HG03378 (cell line): ENCODE data around the gene CATSPERD.
"Not testable (repeated sequence)": the region's sequence is repeated elsewhere in the genome, so short reads cannot be mapped to it uniquely, and the experiment has no call there.

ENCODE experiments used
- ATAC-seq: cut with Tn5 transposase; IDR thresholded peaks from one replicate; pipeline ENCODE4 v1.9.1; 2021; ENCODE audit warnings: mild to moderate bottlenecking, moderate library complexity; ENCODE audit not compliant: unreplicated experiment

CATSPERD gene

DNA sequence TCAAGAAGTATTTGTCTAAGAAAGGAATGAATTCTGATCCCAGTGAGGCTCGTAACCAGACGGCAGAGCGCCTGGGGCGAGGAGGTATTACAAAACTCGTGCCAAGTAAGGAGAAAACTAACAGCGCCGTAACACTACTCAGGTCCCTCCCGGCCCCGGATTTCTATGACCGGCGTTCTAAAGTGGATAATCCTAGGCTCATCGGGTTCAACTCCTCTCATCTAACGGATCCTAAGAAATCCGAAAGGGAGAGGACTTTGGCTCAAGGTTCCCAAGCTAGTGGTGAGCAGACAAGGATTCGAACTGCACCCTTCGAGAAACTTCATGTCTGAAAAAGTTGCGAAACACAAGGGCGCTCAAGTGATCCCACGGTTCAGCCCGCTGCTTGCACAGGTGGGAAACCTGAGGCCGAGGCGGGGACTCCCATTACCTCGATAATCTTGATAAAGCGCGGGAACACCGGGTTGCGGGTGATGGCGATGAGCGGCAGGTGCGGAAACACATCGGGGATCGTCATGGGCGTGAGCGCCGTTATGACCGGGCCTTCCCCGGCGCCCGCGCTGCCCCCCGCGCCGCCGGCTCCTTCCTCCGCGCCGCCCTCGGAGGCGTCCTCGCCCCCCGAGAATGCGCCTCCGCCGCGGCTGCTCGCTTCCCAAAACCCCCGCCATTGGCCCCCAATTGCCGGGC lies 1.0 kb upstream of the CATSPERD start:
- ATAC-seq: no peak

DNA sequence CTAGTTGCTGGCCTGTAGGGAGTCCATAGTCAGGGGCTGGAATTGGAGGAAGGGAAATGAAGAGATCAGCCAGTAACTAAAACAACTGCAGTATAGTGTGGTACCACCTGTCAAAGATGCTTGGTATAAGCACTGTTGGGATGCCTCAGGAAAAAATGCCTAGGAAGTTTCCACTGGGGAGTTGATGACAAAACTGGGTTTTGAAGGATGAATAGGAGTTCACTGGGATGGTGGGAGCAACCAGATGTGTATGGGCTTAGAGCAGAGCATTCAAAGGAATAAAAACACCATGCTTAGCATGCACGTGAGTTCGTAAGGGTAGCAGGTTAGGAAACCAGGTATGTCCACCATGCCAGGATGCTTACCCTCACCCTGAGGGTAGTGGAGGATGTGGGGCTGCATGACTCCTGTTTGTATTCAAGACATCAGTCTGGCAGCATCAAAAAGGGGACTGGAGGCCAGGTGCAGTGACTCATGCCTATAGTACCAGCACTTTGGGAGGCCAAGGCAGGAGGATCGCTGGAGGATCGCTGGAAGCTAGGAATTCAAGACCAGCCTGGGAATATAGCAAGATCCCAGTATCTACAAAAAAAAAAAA lies 7.1 kb downstream of the CATSPERD start:
- ATAC-seq: no peak

DNA sequence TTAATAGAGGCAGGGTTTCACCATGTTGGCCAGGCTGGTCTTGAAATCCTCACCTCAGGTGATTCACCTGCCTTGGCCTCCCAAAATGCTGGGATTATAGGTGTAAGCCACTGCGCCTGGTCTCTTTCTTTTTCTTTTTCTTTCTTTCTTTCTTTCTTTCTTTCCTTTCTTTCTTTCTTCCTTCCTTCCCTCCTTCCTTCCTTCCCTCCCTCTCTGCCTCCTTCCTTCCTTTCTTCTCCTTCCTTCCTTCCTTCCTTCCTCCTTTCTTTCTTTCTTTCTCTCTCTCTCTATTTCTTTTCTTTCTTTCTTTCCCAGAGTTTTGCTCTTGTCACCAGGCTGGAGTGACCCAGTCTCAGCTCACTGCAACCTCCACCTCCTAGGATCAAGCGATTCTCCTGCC lies 12.7 kb downstream of the CATSPERD start:
- ATAC-seq: not testable (repeated sequence)

DNA sequence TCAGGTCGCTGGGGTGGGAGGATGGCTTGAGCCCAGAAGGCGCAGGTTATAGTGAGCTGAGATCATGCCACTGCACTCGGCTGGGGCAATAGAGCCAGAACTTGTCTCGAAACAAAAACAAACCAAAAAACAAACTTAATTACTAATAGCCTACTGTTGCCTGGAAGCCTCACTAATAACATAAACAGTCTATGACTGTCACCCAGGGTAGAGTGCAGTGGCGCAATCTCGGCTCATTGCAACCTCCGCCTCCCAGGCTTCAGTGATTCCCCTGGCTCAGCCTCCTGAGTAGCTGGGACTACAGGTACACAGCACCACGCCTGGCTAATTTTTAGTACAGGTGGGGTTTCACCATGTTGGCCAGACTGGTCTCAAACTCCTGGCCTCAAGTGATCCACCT lies 18.0 kb downstream of the CATSPERD start:
- no peak for ATAC-seq

DNA sequence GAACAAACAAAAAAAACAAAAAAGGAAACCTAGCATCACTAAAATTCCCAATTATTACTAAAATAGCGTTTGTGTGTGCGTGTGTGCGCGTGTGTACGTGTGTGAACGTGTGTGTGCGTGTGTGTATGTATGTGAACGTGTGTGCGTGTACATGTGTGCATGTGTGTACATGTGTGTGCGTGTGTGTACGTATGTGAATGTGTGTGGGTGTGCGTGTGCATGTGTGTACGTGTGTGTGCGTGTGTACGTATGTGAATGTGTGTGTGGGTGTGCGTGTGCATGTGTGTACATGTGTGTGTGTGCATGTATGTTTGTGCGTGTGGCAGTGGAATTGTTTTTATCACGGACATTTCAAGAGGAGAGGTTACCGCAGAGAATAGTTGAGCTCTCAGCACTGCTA lies 21.6 kb downstream of the CATSPERD start:
- ATAC-seq: no peak

DNA sequence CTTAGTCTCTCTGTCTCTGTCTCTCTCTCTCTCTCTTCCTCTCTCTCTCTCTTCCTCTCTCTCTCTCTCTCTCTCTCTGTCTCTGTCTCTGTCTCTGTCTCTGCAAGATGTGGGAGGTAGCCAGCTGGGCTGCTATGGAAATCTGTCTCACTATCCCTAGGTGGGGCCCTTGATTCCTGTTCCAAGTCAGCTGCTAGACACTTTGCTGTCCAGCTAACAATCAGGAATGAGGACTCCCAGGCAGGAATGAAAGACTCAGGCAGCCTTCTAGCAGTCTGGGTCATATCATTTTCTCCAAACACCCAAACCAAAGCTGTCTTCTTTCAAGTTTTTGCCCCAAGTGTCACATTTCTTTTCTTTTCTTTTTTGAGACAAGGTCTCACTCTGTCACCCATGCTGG lies 23.2 kb downstream of the CATSPERD start:
- ATAC-seq: no peak

DNA sequence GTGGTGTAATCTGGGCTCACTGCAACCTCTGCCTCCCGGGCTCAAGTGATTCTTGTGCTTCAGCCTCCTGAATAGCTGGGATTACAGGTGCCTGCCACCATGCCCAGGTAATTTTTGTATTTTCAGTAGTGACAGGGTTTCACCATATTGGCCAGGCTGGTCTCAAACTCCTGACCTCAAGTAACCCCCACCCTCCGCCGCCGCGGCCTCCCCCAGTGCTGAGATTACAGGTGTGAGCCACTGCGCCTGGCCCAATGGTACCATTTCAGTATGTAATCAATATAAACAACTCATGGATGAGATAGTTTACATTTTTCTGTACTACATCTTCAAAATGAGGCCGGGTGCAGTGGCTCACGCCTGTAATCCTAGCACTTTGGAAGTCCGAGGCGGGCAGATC lies 24.6 kb downstream of the CATSPERD start:
- not testable (repeated sequence) for ATAC-seq

DNA sequence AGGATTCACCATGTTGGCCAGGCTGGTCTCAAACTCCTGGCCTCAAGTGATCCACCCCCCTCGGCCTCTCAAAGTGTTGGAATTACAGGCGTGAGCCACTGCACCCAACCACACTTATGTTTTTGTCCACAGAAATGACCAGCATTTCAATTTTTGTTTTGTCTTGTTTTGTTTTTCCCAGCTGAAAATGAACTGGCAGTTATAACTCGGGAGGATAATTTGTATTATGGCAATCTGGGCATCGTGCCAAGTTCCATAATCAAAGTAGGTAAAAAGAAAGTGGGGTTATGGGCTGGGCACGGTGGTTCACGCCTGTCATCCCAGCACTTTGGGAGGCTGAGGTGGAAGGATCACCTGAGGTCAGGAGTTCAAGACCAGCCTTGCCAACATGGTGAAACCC lies 28.5 kb downstream of the CATSPERD start:
- ATAC-seq: not testable (repeated sequence)

DNA sequence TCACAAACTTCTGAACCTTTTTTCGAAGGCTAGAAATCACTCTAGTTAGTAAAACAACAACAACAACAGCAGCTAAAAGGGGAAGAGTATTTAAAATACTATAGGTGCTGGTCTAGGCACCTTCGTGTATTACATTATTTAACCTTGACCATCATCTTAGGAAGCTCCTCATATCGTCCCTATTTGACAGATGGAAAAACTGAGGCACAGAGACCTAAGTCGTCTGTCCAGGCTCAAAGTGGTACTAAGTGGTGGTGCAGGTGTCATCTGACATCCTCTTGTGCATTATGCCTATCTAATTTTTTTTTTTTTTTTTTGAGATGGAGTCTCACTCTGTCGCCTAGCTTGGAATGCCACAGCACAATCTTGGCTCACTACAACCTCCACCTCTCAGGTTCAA lies 29.1 kb downstream of the CATSPERD start:
- ATAC-seq: no peak

DNA sequence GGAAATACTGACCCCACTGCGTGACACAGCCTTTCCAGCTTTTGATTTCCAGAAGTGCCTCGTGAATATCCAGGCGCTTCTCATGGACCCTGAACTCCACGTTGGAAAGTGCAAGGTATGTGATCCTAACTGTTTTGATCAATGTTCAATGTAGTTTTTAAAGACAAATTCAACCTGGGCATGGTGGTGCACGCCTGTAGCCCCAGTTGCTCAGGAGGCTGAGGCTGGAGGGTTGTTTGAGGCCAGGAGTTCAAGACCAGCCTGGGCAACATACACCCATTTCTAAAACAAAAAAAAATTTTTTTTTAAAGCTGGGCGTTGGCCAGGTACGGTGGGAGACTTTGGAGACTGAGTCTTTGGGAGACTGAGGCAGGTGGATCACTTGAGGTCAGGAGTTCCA lies 31.3 kb downstream of the CATSPERD start:
- ATAC-seq: no peak

DNA sequence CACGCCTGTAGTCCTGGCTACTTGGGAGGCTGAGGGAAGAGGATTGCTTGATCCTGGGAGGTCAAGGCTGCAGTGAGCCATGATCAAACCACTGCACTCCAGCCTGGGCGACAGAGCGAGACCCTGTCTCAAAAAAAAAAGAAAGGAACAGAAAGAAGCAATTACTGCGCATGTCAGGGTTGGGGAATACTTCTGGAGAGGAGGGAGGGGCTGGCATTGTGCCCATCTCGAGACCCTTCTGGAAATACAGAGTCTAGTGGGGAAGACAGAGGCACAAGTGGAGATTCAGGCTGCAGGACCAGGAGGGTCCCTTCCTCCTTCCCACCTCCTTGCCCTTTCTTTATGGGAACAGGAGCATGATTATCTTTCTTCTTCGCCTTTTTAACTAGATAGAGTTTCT lies 33.3 kb downstream of the CATSPERD start:
- no peak for ATAC-seq

DNA sequence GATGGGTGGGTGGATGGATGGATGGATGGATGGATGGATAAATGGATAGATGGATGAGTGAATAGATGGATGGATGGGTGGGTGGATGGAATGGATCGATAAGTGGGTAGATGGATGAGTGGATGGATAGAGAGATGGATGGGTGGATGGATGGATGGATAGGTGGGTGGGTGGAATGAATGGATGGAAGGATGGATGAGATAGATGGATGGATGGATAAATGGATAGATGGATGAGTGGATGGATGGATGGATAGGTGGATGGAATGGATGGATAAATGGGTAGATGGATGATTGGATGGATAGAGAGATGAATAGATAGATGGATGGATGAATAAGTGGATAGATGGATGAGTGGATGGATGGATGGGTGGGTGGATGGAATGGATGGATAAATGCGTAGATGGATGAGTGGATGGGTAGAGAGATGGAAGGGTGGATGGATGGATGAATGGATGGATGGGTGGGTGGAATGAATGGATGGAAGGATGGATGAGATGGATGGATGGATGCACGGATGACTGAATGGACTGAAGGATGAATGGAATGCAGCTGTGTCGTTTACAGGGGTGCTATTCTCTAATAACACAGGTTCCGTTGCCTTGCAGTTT lies 42.3 kb downstream of the CATSPERD start:
- no peak for ATAC-seq

DNA sequence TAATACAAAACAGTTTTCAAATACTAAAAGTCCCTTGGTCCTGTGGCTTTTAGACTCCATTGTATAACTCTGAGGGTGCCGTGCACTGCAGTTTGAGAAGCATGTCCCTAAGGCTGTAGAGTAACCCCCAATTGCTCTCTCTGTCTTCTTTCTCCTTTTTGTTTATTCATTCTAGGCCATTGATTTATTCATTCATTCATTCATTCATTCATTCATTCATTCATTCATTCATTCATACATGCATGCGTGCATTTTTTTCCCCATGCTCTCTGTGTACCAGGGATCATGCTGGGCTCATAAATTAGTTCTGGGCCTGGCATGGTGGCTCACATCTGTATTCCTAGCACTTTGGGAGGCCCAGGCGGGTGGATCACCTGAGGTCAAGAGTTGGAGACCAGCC lies 44.8 kb downstream of the CATSPERD start:
- ATAC-seq: no peak

DNA sequence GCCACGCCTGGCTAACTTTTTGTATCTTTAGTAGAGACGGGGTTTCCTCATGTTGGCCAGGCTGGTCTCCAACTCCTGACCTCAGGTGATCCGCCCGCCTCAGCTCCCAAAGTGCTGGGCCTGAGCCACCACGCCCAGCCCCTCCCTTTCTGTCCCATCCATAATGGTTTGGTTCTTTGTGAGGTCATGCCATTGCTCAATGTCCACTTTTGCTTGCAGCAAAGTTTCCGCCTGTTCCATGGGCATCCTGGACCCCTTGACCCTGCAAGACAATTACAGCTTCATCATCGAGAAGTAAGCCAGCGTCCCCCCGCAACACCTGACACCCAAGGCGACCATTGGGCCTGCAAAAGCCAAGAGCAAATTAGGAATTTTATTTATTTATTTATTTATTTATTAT lies 47.5 kb downstream of the CATSPERD start:
- no peak for ATAC-seq

DNA sequence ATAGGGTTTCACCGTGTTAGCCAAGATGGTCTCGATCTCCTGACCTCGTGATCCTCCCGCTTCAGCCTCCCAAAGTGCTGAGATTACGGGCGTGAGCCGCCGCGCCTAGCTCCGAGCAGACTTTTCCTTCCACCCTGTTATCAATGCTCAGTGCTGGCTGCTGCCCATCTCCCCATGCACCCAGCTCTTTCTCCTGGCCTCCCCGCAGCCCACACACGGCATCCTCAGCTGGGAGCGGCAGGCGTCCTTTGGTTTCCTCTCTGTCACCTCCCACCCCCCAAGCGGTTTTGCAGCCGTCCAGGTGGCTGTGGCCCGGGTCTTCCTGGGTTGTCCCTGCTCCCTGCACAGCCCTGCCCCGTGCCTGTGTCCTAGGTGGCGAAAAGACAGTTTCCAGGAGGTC lies 52.0 kb downstream of the CATSPERD start:
- no peak for ATAC-seq

DNA sequence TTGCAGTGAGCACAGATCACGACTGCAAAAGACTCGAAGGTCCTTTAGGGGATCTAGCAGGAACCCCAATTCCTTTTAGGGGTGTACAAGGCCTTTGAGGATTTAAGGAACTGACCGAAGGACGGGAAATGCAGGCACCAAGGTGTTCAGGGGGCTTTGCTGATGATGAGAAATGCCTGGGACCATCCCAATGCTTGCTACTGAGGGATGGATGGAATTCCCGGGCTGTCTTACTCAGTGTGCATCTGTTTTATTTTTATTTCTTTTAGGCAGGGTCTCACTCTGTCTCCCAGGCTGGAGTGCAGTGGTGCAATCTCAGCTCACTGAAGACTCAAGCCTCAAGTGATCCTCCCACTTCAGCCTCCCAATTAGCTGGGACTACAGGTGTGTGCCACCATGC lies 52.8 kb downstream of the CATSPERD start:
- no peak for ATAC-seq

DNA sequence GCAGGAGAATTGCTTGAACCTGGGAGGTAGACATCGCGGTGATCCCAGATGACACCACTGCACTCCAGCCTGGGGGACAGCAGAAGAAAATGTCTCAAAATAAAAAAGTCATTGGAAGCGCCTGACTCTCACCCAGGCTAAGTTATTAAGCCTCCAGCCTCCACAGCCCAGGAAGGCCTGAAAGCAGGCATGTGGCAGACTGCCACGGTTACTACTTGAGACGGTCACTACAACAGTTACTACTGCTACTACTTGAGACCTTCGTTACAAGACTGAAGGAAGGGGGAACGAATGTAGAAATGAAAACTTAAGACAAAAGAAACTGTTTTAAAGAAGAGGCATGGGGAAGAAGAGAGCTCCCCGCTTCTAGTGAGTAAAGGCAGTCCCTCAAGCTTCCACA lies 54.5 kb downstream of the CATSPERD start:
- ATAC-seq: no peak

DNA sequence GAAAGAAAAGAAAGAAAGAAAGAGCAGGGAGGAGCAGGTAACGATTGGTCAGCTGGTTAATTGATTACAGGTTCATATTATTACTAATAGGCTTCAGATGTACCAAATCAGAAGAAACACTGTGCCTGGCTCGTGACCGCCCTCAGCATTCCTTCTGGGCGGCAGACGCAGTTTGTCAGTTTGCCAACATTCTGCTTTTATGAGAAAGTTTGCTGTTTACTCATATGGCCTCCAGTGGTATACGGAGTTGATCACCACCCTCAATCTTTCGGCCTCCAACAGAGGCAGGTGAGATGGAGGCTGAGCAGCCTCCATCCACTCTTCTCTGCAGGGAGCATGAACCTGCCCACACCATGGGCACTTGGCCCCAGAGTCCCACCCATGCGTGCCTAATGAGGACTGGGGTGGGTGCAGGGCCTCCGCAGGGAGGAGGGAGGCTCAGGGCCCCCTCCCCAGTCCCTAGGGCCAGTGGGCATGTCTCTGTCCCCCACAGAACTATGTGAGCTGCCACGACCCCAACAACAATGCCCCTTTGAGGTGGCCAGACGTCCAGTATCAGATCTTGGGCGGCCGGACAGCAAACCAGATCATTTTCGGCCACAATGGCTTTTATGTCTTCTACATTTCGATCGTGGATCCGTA lies 55.4 kb downstream of the CATSPERD start:
- no peak for ATAC-seq

DNA sequence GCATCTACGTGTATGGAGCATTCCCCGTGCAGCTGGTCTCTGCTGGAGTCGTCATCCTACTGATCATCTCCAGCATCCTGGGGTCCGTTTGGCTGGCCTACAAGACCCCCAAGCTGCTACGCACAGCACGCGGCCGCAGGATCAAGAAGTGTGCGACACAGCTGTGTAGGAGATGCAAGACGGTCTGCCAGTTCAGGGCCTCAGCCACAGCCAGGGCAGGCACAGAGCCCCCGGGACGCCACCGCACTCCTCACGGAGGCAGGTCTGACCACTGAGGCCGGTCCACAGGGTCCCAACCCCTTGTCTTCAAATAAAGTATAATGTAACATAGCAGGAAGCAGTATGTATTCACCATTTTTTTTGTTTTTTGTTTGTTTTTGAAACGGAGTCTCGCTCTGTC lies 58.0 kb downstream of the CATSPERD start:
- no peak for ATAC-seq

DNA sequence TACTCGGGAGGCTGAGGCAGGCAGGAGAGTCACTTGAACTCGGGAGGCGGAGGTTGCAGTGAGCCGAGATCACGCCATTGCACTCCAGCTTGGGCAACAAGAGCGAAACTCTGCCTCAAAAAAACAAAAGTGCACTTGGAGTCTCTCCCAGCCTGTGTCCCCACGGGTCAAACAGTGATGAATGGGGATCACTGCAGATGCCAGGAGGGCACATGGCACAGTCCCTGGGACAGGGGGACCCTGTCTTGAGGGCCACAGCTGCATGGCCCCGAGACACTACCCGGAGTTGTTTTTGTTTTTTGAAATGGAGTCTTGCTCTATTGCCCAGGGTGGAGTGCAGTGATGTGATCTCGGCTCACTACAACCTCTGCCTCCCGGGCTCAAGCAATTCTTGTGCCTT lies 60.5 kb downstream of the CATSPERD start:
- ATAC-seq: not testable (repeated sequence)

DNA sequence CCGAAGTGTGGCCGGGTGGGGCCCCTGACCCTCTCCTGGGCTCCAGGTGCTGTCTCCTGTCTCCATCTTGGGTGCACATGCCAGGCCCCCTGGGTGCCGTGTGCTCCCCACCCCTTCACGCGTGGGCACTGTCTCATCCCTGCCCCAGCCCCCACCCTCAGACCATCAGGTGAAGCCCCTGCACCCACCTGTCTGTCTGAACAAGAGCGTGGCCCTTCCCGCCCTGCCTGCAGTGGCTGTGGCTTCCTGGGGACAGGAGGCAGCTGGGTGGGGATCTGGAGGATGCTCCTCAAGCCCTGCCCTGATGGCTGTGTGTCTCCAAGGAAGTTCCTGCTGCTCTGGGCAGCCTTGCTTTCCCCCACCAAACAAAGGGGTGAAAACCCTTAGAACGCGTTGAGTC lies 61.9 kb downstream of the CATSPERD start:
- no peak for ATAC-seq
